ENCODE data around the gene MICU2.
"Not testable (repeated sequence)": the region's sequence is repeated elsewhere in the genome, so short reads cannot be mapped to it uniquely, and the experiment has no call there.

MICU2 gene

GRCh38 chr13:21578748-21579147 is 25.2 kb downstream of the MICU2 start:
- Histone ChIP-seq H3K9me3 (ENCODE audit: control insufficient read depth, insufficient read depth, low read length) (no peaks in the 10 kb centered on the region), H3K27me3 (ENCODE audit: control insufficient read depth, insufficient read depth, low read length) (no peaks in the 10 kb centered on the region), H3K36me3 (ENCODE audit: control insufficient read depth, insufficient read depth, low read length) (no peaks in the 10 kb centered on the region), H3K27ac (ENCODE audit: low read length) (no peak overlapping the region), H3K4me1 (ENCODE audit: control insufficient read depth, insufficient read depth, low read length) (no peaks in the 10 kb centered on the region), H3K4me3 (ENCODE audit: low read length) (no peak overlapping the region)
- DNase-seq (ENCODE audit: low read depth, low spot score): no peak
- WGBS (ENCODE audit: insufficient coverage, insufficient read length): no CpG with 5 or more reads among the region's 1 CpG

- Histone ChIP-seq H3K27me3 (ENCODE audit: control insufficient read depth, insufficient read depth, low read length) (no peaks in the 10 kb centered on the region), H3K27ac (ENCODE audit: low read length) (no peak overlapping the region), H3K4me3 (ENCODE audit: low read length) (no peak overlapping the region), H3K9me3 (ENCODE audit: control insufficient read depth, insufficient read depth, low read length) (no peaks in the 10 kb centered on the region), H3K36me3 (ENCODE audit: control insufficient read depth, insufficient read depth, low read length) (no peaks in the 10 kb centered on the region), H3K4me1 (ENCODE audit: control insufficient read depth, insufficient read depth, low read length) (no peaks in the 10 kb centered on the region)
- no peak for DNase-seq (ENCODE audit: low read depth, low spot score)
These were observed 27.5 kb downstream of the MICU2 start for GRCh38 chr13:21576426-21576825.

GRCh38 chr13:21573920-21574712 is 29.9 kb downstream of the MICU2 start:
- Histone ChIP-seq H3K27me3 (ENCODE audit: control insufficient read depth, insufficient read depth, low read length) (no peaks in the 10 kb centered on the region), H3K9me3 (ENCODE audit: control insufficient read depth, insufficient read depth, low read length) (no peaks in the 10 kb centered on the region), H3K4me3 (ENCODE audit: low read length) (no peak overlapping the region), H3K36me3 (ENCODE audit: control insufficient read depth, insufficient read depth, low read length) (no peaks in the 10 kb centered on the region), H3K4me1 (ENCODE audit: control insufficient read depth, insufficient read depth, low read length) (no peaks in the 10 kb centered on the region), H3K27ac (ENCODE audit: low read length) (no peak overlapping the region)
- DNase-seq (ENCODE audit: low read depth, low spot score): no peak
- no CpG with 5 or more reads among the region's 2 CpGs for WGBS (ENCODE audit: insufficient coverage, insufficient read length)

- no peak overlapping the region for H3K4me3 ChIP-seq (ENCODE audit: low read length)
- H3K4me1 ChIP-seq (ENCODE audit: control insufficient read depth, insufficient read depth, low read length): no peaks in the 10 kb centered on the region
- no peak overlapping the region for H3K27ac ChIP-seq (ENCODE audit: low read length)
- no CpG with 5 or more reads among the region's 3 CpGs for WGBS (ENCODE audit: insufficient coverage, insufficient read length)
- H3K36me3 ChIP-seq (ENCODE audit: control insufficient read depth, insufficient read depth, low read length): no peaks in the 10 kb centered on the region
- H3K9me3 ChIP-seq (ENCODE audit: control insufficient read depth, insufficient read depth, low read length): no peaks in the 10 kb centered on the region
- no peaks in the 10 kb centered on the region for H3K27me3 ChIP-seq (ENCODE audit: control insufficient read depth, insufficient read depth, low read length)
- DNase-seq (ENCODE audit: low read depth, low spot score): no peak
These were observed 34.3 kb downstream of the MICU2 start for GRCh38 chr13:21569686-21570085.

GRCh38 chr13:21568854-21569253 is 35.1 kb downstream of the MICU2 start:
- no peak overlapping the region for H3K27ac ChIP-seq (ENCODE audit: low read length)
- H3K9me3 ChIP-seq (ENCODE audit: control insufficient read depth, insufficient read depth, low read length): no peaks in the 10 kb centered on the region
- no peaks in the 10 kb centered on the region for H3K36me3 ChIP-seq (ENCODE audit: control insufficient read depth, insufficient read depth, low read length)
- no peaks in the 10 kb centered on the region for H3K27me3 ChIP-seq (ENCODE audit: control insufficient read depth, insufficient read depth, low read length)
- no peaks in the 10 kb centered on the region for H3K4me1 ChIP-seq (ENCODE audit: control insufficient read depth, insufficient read depth, low read length)
- WGBS (ENCODE audit: insufficient coverage, insufficient read length): no CpG with 5 or more reads among the region's 5 CpGs
- H3K4me3 ChIP-seq (ENCODE audit: low read length): no peak overlapping the region
- DNase-seq (ENCODE audit: low read depth, low spot score): no peak

- no CpG with 5 or more reads among the region's 2 CpGs for WGBS (ENCODE audit: insufficient coverage, insufficient read length)
- Histone ChIP-seq H3K4me1 (ENCODE audit: control insufficient read depth, insufficient read depth, low read length) (no peaks in the 10 kb centered on the region), H3K27me3 (ENCODE audit: control insufficient read depth, insufficient read depth, low read length) (no peaks in the 10 kb centered on the region), H3K36me3 (ENCODE audit: control insufficient read depth, insufficient read depth, low read length) (no peaks in the 10 kb centered on the region), H3K4me3 (ENCODE audit: low read length) (no peak overlapping the region), H3K27ac (ENCODE audit: low read length) (no peak overlapping the region), H3K9me3 (ENCODE audit: control insufficient read depth, insufficient read depth, low read length) (no peaks in the 10 kb centered on the region)
- DNase-seq (ENCODE audit: low read depth, low spot score): no peak
These were observed 36.3 kb downstream of the MICU2 start for GRCh38 chr13:21567714-21568113.

- DNase-seq (ENCODE audit: low read depth, low spot score): no peak
- H3K36me3 ChIP-seq (ENCODE audit: control insufficient read depth, insufficient read depth, low read length): no peaks in the 10 kb centered on the region
- H3K27me3 ChIP-seq (ENCODE audit: control insufficient read depth, insufficient read depth, low read length): no peaks in the 10 kb centered on the region
- WGBS (ENCODE audit: insufficient coverage, insufficient read length): no CpG with 5 or more reads among the region's 2 CpGs
- H3K27ac ChIP-seq (ENCODE audit: low read length): no peak overlapping the region
- no peaks in the 10 kb centered on the region for H3K9me3 ChIP-seq (ENCODE audit: control insufficient read depth, insufficient read depth, low read length)
- H3K4me3 ChIP-seq (ENCODE audit: low read length): no peak overlapping the region
- H3K4me1 ChIP-seq (ENCODE audit: control insufficient read depth, insufficient read depth, low read length): no peaks in the 10 kb centered on the region
These were observed 46.0 kb downstream of the MICU2 start for GRCh38 chr13:21557995-21558394.

- no peaks in the 10 kb centered on the region for H3K36me3 ChIP-seq (ENCODE audit: control insufficient read depth, insufficient read depth, low read length)
- DNase-seq (ENCODE audit: low read depth, low spot score): no peak
- H3K9me3 ChIP-seq (ENCODE audit: control insufficient read depth, insufficient read depth, low read length): no peaks in the 10 kb centered on the region
These were observed 47.9 kb downstream of the MICU2 start for GRCh38 chr13:21556051-21556450.

GRCh38 chr13:21553261-21553660 is 50.7 kb downstream of the MICU2 start:
- H3K4me1 ChIP-seq (ENCODE audit: control insufficient read depth, insufficient read depth, low read length); H3K27me3 ChIP-seq (ENCODE audit: control insufficient read depth, insufficient read depth, low read length); DNase-seq (ENCODE audit: low read depth, low spot score); H3K36me3 ChIP-seq (ENCODE audit: control insufficient read depth, insufficient read depth, low read length); H3K4me3 ChIP-seq (ENCODE audit: low read length); H3K27ac ChIP-seq (ENCODE audit: low read length); H3K9me3 ChIP-seq (ENCODE audit: control insufficient read depth, insufficient read depth, low read length): not testable (repeated sequence)
- WGBS (ENCODE audit: insufficient coverage, insufficient read length): no CpG with 5 or more reads among the region's 2 CpGs

More at GRCh38 chr13:21556051-21556450, 47.9 kb downstream of the MICU2 start:
- Histone ChIP-seq H3K27me3 (ENCODE audit: control insufficient read depth, insufficient read depth, low read length) (no peaks in the 10 kb centered on the region), H3K4me1 (ENCODE audit: control insufficient read depth, insufficient read depth, low read length) (no peaks in the 10 kb centered on the region), H3K27ac (ENCODE audit: low read length) (no peak overlapping the region), H3K4me3 (ENCODE audit: low read length) (no peak overlapping the region)

- no peak overlapping the region for H3K4me3 ChIP-seq (ENCODE audit: low read length)
- DNase-seq (ENCODE audit: low read depth, low spot score): no peak
- WGBS (ENCODE audit: insufficient coverage, insufficient read length): no CpG with 5 or more reads among the region's 2 CpGs
These were observed 53.1 kb downstream of the MICU2 start for GRCh38 chr13:21550918-21551317.

GRCh38 chr13:21549633-21550032 is 54.3 kb downstream of the MICU2 start:
- H3K4me3 ChIP-seq (ENCODE audit: low read length): no peak overlapping the region
- WGBS (ENCODE audit: insufficient coverage, insufficient read length): no CpG with 5 or more reads among the region's 2 CpGs
- H3K9me3 ChIP-seq (ENCODE audit: control insufficient read depth, insufficient read depth, low read length): no peaks in the 10 kb centered on the region
- no peak overlapping the region for H3K27ac ChIP-seq (ENCODE audit: low read length)
- no peaks in the 10 kb centered on the region for H3K4me1 ChIP-seq (ENCODE audit: control insufficient read depth, insufficient read depth, low read length)
- no peaks in the 10 kb centered on the region for H3K27me3 ChIP-seq (ENCODE audit: control insufficient read depth, insufficient read depth, low read length)
- no peaks in the 10 kb centered on the region for H3K36me3 ChIP-seq (ENCODE audit: control insufficient read depth, insufficient read depth, low read length)
- no peak for DNase-seq (ENCODE audit: low read depth, low spot score)

More at GRCh38 chr13:21550918-21551317, 53.1 kb downstream of the MICU2 start:
- H3K27ac ChIP-seq (ENCODE audit: low read length): no peak overlapping the region
- H3K9me3 ChIP-seq (ENCODE audit: control insufficient read depth, insufficient read depth, low read length): no peaks in the 10 kb centered on the region
- no peaks in the 10 kb centered on the region for H3K4me1 ChIP-seq (ENCODE audit: control insufficient read depth, insufficient read depth, low read length)
- no peaks in the 10 kb centered on the region for H3K36me3 ChIP-seq (ENCODE audit: control insufficient read depth, insufficient read depth, low read length)
- H3K27me3 ChIP-seq (ENCODE audit: control insufficient read depth, insufficient read depth, low read length): no peaks in the 10 kb centered on the region

Data from iPS DF 6.9 (cell line).